B cell (primary cell): ENCODE data around the gene MKS1. TPM values are rescaled to one million over a fixed set of nuclear protein-coding genes. Genes with fewer than 3 reads are reported as not detected.

Source experiments
- ATAC-seq: fragments of 200-7000 bp; cut with Tn5 transposase; one replicate; pipeline ENCODE4 v1.10.0; 2021; ENCODE audit warnings: low read depth, mild to moderate bottlenecking, moderate number of reproducible peaks, moderate library complexity
- CTCF ChIA-PET: fragments of 350-600 bp; sonication (Branson Sonifier 250); formaldehyde crosslinking; loops from one replicate; lab custom pipeline; 2021; ENCODE audit warnings: antibody characterized with exemption, inconsistent platforms; lab: Charles Lee
- POLR2A ChIA-PET: fragments of 350-600 bp; sonication (Branson Sonifier 250); formaldehyde crosslinking; loops from one replicate; lab custom pipeline; 2021; ENCODE audit warnings: antibody characterized with exemption; lab: Charles Lee
- DNase-seq: peaks from one replicate; pipeline ENCODE4 v3.0.0; 2013
- H2AFZ ChIP-seq: 2 replicates; pipeline ENCODE4 v1.6.1; 2012; ENCODE audit warnings: mild to moderate bottlenecking, low read depth, low read length; ENCODE audit not compliant: insufficient read depth, poor library complexity, severe bottlenecking
- H3K27ac ChIP-seq, 2 donors: 1 replicate in 1 of 2; 2 replicates in 1 of 2; pipeline ENCODE4 v1.5.1; 2012 to 2013; ENCODE audit warnings: low read length in 2 of 2, mild to moderate bottlenecking in 2 of 2, moderate library complexity in 1 of 2
- H3K27me3 ChIP-seq, 4 experiments: fragments of 200-600 bp in 1 of 4; sonication (generic) in 1 of 4; replicated peaks in 1 of 4; 1 replicate in 2 of 4; 2 replicates in 2 of 4; pipeline versions ENCODE4 v1.6.1 to v1.7.0; 2013 to 2016; ENCODE audit warnings: low read length in 3 of 4, mild to moderate bottlenecking in 2 of 4, mixed read lengths in 1 of 4, moderate library complexity in 1 of 4; ENCODE audit not compliant: insufficient read depth in 4 of 4, control insufficient read depth in 3 of 4; ENCODE audit errors: control extremely low read depth in 1 of 4
- H3K36me3 ChIP-seq, 2 experiments: replicated peaks in 1 of 2; 1 replicate in 1 of 2; 2 replicates in 1 of 2; pipeline versions ENCODE4 v1.6.1 to v1.7.1; 2013; ENCODE audit warnings: low read length in 1 of 2; ENCODE audit not compliant: insufficient read depth in 2 of 2, control insufficient read depth in 1 of 2; ENCODE audit errors: control extremely low read depth in 1 of 2, extremely low read depth in 1 of 2
- H3K4me1 ChIP-seq, 2 donors: fragments of 200-600 bp in 1 of 2; sonication (generic) in 1 of 2; 1 replicate in 1 of 2; 2 replicates in 1 of 2; pipeline versions ENCODE4 v1.5.1 to v1.6.1; 2013 to 2017; ENCODE audit warnings: low read length in 2 of 2; ENCODE audit not compliant: control insufficient read depth in 2 of 2, insufficient read depth in 2 of 2
- H3K4me2 ChIP-seq: replicated peaks from 2 replicates; pipeline ENCODE3; 2012; ENCODE audit warnings: mild to moderate bottlenecking, low read depth, low read length; ENCODE audit not compliant: poor library complexity, severe bottlenecking
- H3K4me3 ChIP-seq, 5 experiments: fragments of 200-600 bp in 1 of 5; sonication (generic) in 1 of 5; 1 replicate in 3 of 5; 2 replicates in 2 of 5; pipeline versions ENCODE4 v1.5.1 to v1.7.0; 2011 to 2016; ENCODE audit warnings: low read length in 4 of 5, mild to moderate bottlenecking in 4 of 5, low read depth in 2 of 5, control low read depth in 1 of 5, moderate library complexity in 1 of 5; ENCODE audit not compliant: insufficient read depth in 1 of 5; ENCODE audit errors: control extremely low read depth in 1 of 5, extremely low read depth in 1 of 5
- H3K79me2 ChIP-seq: fragments of 200-600 bp; sonication (generic); one replicate; pipeline ENCODE4 v1.6.0; 2016; ENCODE audit warnings: low read length; ENCODE audit not compliant: control insufficient read depth, insufficient read depth
- H3K9ac ChIP-seq: fragments of 200-600 bp; sonication (generic); 2 replicates; pipeline ENCODE4 v1.6.1; 2017; ENCODE audit warnings: mild to moderate bottlenecking, low read length, moderate library complexity
- H3K9me3 ChIP-seq, 3 donors: one replicate each; pipeline versions ENCODE4 v1.6.1 to v1.7.1; 2013; ENCODE audit warnings: low read length in 2 of 3; ENCODE audit not compliant: control insufficient read depth in 2 of 3, insufficient read depth in 1 of 3; ENCODE audit errors: control extremely low read depth in 1 of 3
- H4K20me1 ChIP-seq: 2 replicates; pipeline ENCODE4 v1.6.0; 2012; ENCODE audit warnings: mild to moderate bottlenecking, low read length; ENCODE audit not compliant: insufficient read depth, control insufficient read depth, poor library complexity, severe bottlenecking
- H3K27ac Mint-ChIP-seq: one replicate; pipeline ENCODE4 v1.8.0; 2021; ENCODE audit warnings: mixed read lengths
- H3K27me3 Mint-ChIP-seq: one replicate; pipeline ENCODE4 v1.8.0; 2021; ENCODE audit warnings: mixed read lengths
- H3K4me1 Mint-ChIP-seq: one replicate; pipeline ENCODE4 v1.8.0; 2021; ENCODE audit warnings: mixed read lengths
- H3K4me3 Mint-ChIP-seq: one replicate; pipeline ENCODE4 v1.8.0; 2021; ENCODE audit warnings: mixed read lengths
- H3K9me3 Mint-ChIP-seq: one replicate; pipeline ENCODE4 v1.8.0; 2022; ENCODE audit warnings: mixed read lengths; ENCODE audit not compliant: insufficient read depth
- CTCF ChIP-seq: fragments of 200-600 bp; IDR thresholded peaks from one replicate; pipeline ENCODE4 v1.8.0; 2022; ENCODE audit warnings: antibody characterized with exemption, mild to moderate bottlenecking
- EZH2 ChIP-seq: IDR thresholded peaks from 2 replicates; pipeline ENCODE4 v1.6.1; 2012; ENCODE audit warnings: borderline replicate concordance, low read depth, mild to moderate bottlenecking, moderate library complexity, low read length; ENCODE audit not compliant: insufficient read depth, poor library complexity, severe bottlenecking
- WGBS: methylation state at CpG from one replicate; pipeline ENCODE4 v1.1.5; 2013; ENCODE audit warnings: missing lambda C conversion rate; ENCODE audit not compliant: insufficient coverage; 5-methylcytosine and 5-hydroxymethylcytosine counted together
- intact Hi-C: fragments of 100-400 bp; cut with micrococcal nuclease; formaldehyde crosslinking; loops from one replicate; pipeline ENCODE4 v1.10.0; 2022
- polyA plus RNA-seq: library from polyadenylated mRNA; depleted of rRNA; stranded (reverse); fragments of >200 nt; gene quantifications from 2 replicates; pipeline ENCODE4 v1.2.3, GENCODE V29; 2012
- total RNA-seq, 2 donors: library from RNA; stranded (reverse); fragments of 120-200 nt in 1 of 2; gene quantifications; 1 replicate in 1 of 2; 2 replicates in 1 of 2; pipeline versions ENCODE4 v1.2.3 to v1.2.4, GENCODE V29; 2013 to 2022

MKS1 gene
- total and polyA plus RNA-seq, 2 donors (not counting 1 experiment from before 2014, with no cell fraction given) = 8.3 to 19.6 TPM

- peak overlapping the region in 1 of 2 donors; percentile 69 for H3K27ac ChIP-seq
- Mint-ChIP-seq H3K27me3 (peaks cover 14% of the 10 kb centered on the region), H3K4me1 (peaks cover 32% of the 10 kb centered on the region), H3K27ac (peak overlapping the region; percentile 85), H3K4me3 (peak overlapping the region; percentile 37), H3K9me3 (no peaks in the 10 kb centered on the region)
- no peak overlapping the region for H3K4me3 ChIP-seq
- intact Hi-C loops = loop anchor here (1.0 kb wide), 2 partner anchors 14 to 16 kb away; partner anchors contain the start of gene MKS1
- DNase-seq (peak; percentile 70), ATAC-seq (peak; percentile 90)
- H2AFZ ChIP-seq = peak overlapping the region; percentile 53
- CTCF ChIA-PET = interaction anchor here (0.5 to 1.4 kb wide), 3 partner anchors 14 to 674 kb away, joined by 3 to 7 read pairs (median 3); no protein-coding TSS in a partner anchor
- no CpG with 5 or more reads among the region's 3 CpGs for WGBS
- peaks cover 20 to 25% of the 10 kb centered on the region in 2 donors for H3K4me1 ChIP-seq
- no peaks in the 10 kb centered on the region for H3K27me3 ChIP-seq
- no peaks in the 10 kb centered on the region for H3K79me2 ChIP-seq
- no peaks in the 10 kb centered on the region for H4K20me1 ChIP-seq
- H3K4me2 ChIP-seq = peak overlapping the region; percentile 48
- TF ChIP-seq EZH2 (no peak), CTCF (no peak)
- no peaks in the 10 kb centered on the region for H3K9me3 ChIP-seq
- no peak overlapping the region for H3K9ac ChIP-seq
- POLR2A ChIA-PET = no interaction called here
- no peaks in the 10 kb centered on the region for H3K36me3 ChIP-seq
These were observed 14.5 kb upstream of the MKS1 start for GRCh38 chr17:58233543-58233942.

GRCh38 chr17:58232707-58233156 lies 13.7 kb upstream of the MKS1 start:
- peak overlapping the region; percentile 69 to 81 for H3K27ac ChIP-seq
- no peak for TF ChIP-seq CTCF
- TF ChIP-seq EZH2 = no peak
- Mint-ChIP-seq H3K4me3 (peak overlapping the region; percentile 78), H3K27me3 (peaks cover 15% of the 10 kb centered on the region), H3K9me3 (no peaks in the 10 kb centered on the region), H3K4me1 (peaks cover 32% of the 10 kb centered on the region), H3K27ac (peak overlapping the region; percentile 95)
- H3K9me3 ChIP-seq = no peaks in the 10 kb centered on the region
- WGBS = 35% methylated on average over 11 of the region's 12 CpGs
- peak overlapping the region; percentile 17 for H3K9ac ChIP-seq
- H4K20me1 ChIP-seq = no peaks in the 10 kb centered on the region
- H3K36me3 ChIP-seq = no peaks in the 10 kb centered on the region
- peak overlapping the region; percentile 79 for H2AFZ ChIP-seq
- no peaks in the 10 kb centered on the region for H3K79me2 ChIP-seq
- H3K4me1 ChIP-seq = peaks cover 20 to 25% of the 10 kb centered on the region in 2 donors
- POLR2A ChIA-PET = no interaction called here
- peak; percentile 62 for ATAC-seq
- CTCF ChIA-PET = interaction anchor here (0.5 to 3.0 kb wide), 8 partner anchors 13 to 675 kb away, joined by 3 to 26 read pairs (median 4); partner anchors contain the start of gene MKS1
- intact Hi-C loops = loop anchor here (1.0 kb wide), 2 partner anchors 13 to 17 kb away; partner anchors contain the start of gene MKS1
- DNase-seq = peak; percentile 64
- H3K27me3 ChIP-seq = peaks cover 0 to under 1% (median 0%) of the 10 kb centered on the region in 4 experiments
- peak overlapping the region; percentile 48 for H3K4me2 ChIP-seq
- peak overlapping the region in 1 of 5 experiments; percentile 2 for H3K4me3 ChIP-seq
